ENCODE results near the gene PDE4D. TPM values are rescaled to one million over a fixed set of nuclear protein-coding genes. Genes with fewer than 3 reads are reported as not detected.

PDE4D gene
- total RNA-seq, 1 donor from 2014 or later = 13.2 TPM

- no peak overlapping the region for H3K27ac Mint-ChIP-seq (ENCODE audit: unreplicated experiment)
These were observed 763.1 kb downstream of the PDE4D start for GRCh38 chr5:59130431-59130830.

GRCh38 chr5:59128646-59129290 lies 764.8 kb downstream of the PDE4D start:
- Mint-ChIP-seq H3K27ac (ENCODE audit: unreplicated experiment) (no peak overlapping the region), H3K4me3 (ENCODE audit: unreplicated experiment) (no peak overlapping the region)

More at GRCh38 chr5:59130431-59130830, 763.1 kb downstream of the PDE4D start:
- H3K4me1 Mint-ChIP-seq (ENCODE audit: low read depth, unreplicated experiment) = peaks cover 3% of the 10 kb centered on the region
- H3K36me3 Mint-ChIP-seq (ENCODE audit: unreplicated experiment) = no peaks in the 10 kb centered on the region
- DNase-seq = no peak
- H3K9me3 Mint-ChIP-seq (ENCODE audit: unreplicated experiment) = no peaks in the 10 kb centered on the region
- no peak overlapping the region for H3K4me3 Mint-ChIP-seq (ENCODE audit: unreplicated experiment)
- no peak for TF ChIP-seq CTCF (IDR thresholded peaks at IDR 0.05; ENCODE audit: partially characterized antibody, unreplicated experiment)
- no peaks in the 10 kb centered on the region for H3K27me3 Mint-ChIP-seq (ENCODE audit: unreplicated experiment)

GRCh38 chr5:59126708-59127573 lies 766.6 kb downstream of the PDE4D start:
- no peaks in the 10 kb centered on the region for H3K36me3 Mint-ChIP-seq (ENCODE audit: unreplicated experiment)
- H3K27me3 Mint-ChIP-seq (ENCODE audit: unreplicated experiment) = no peaks in the 10 kb centered on the region
- H3K27ac Mint-ChIP-seq (ENCODE audit: unreplicated experiment) = no peak overlapping the region
- no peaks in the 10 kb centered on the region for H3K4me1 Mint-ChIP-seq (ENCODE audit: low read depth, unreplicated experiment)
- H3K4me3 Mint-ChIP-seq (ENCODE audit: unreplicated experiment) = no peak overlapping the region
- H3K9me3 Mint-ChIP-seq (ENCODE audit: unreplicated experiment) = no peaks in the 10 kb centered on the region
- DNase-seq = no peak
- TF ChIP-seq CTCF (IDR thresholded peaks at IDR 0.05; ENCODE audit: partially characterized antibody, unreplicated experiment) = no peak

More at GRCh38 chr5:59128646-59129290, 764.8 kb downstream of the PDE4D start:
- no peak for TF ChIP-seq CTCF (IDR thresholded peaks at IDR 0.05; ENCODE audit: partially characterized antibody, unreplicated experiment)
- no peak for DNase-seq
- no peaks in the 10 kb centered on the region for H3K9me3 Mint-ChIP-seq (ENCODE audit: unreplicated experiment)
- peaks cover under 1% of the 10 kb centered on the region for H3K4me1 Mint-ChIP-seq (ENCODE audit: low read depth, unreplicated experiment)
- H3K27me3 Mint-ChIP-seq (ENCODE audit: unreplicated experiment) = no peaks in the 10 kb centered on the region
- H3K36me3 Mint-ChIP-seq (ENCODE audit: unreplicated experiment) = no peaks in the 10 kb centered on the region

GRCh38 chr5:59126016-59126707 lies 767.4 kb downstream of the PDE4D start:
- no peaks in the 10 kb centered on the region for H3K36me3 Mint-ChIP-seq (ENCODE audit: unreplicated experiment)
- peak overlapping the region; percentile 12 for H3K4me3 Mint-ChIP-seq (ENCODE audit: unreplicated experiment)
- no peak overlapping the region for H3K27ac Mint-ChIP-seq (ENCODE audit: unreplicated experiment)
- TF ChIP-seq CTCF (IDR thresholded peaks at IDR 0.05; ENCODE audit: partially characterized antibody, unreplicated experiment) = no peak
- no peaks in the 10 kb centered on the region for H3K4me1 Mint-ChIP-seq (ENCODE audit: low read depth, unreplicated experiment)
- no peaks in the 10 kb centered on the region for H3K27me3 Mint-ChIP-seq (ENCODE audit: unreplicated experiment)
- no peak for DNase-seq
- no peaks in the 10 kb centered on the region for H3K9me3 Mint-ChIP-seq (ENCODE audit: unreplicated experiment)
